ENCODE results near the gene GLS2.

GRCh38 chr12:56461235-56462159, 26.5 kb downstream of the GLS2 start:
- TF ChIP-seq, protein P1, sequence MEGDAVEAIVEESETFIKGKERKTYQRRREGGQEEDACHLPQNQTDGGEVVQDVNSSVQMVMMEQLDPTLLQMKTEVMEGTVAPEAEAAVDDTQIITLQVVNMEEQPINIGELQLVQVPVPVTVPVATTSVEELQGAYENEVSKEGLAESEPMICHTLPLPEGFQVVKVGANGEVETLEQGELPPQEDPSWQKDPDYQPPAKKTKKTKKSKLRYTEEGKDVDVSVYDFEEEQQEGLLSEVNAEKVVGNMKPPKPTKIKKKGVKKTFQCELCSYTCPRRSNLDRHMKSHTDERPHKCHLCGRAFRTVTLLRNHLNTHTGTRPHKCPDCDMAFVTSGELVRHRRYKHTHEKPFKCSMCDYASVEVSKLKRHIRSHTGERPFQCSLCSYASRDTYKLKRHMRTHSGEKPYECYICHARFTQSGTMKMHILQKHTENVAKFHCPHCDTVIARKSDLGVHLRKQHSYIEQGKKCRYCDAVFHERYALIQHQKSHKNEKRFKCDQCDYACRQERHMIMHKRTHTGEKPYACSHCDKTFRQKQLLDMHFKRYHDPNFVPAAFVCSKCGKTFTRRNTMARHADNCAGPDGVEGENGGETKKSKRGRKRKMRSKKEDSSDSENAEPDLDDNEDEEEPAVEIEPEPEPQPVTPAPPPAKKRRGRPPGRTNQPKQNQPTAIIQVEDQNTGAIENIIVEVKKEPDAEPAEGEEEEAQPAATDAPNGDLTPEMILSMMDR (IDR thresholded peaks at IDR 0.05) = no peak
- TF ChIP-seq EZH2 (IDR thresholded peaks at IDR 0.05; ENCODE audit: borderline replicate concordance, insufficient read depth, low read depth, low read length, poor library complexity, severe bottlenecking) = no peak
